ENCODE results near the gene AOAH. TPM values are rescaled to one million over a fixed set of nuclear protein-coding genes. Genes with fewer than 3 reads are reported as not detected.
"Not testable (repeated sequence)": the region's sequence is repeated elsewhere in the genome, so short reads cannot be mapped to it uniquely, and the experiment has no call there.

The AOAH gene
- total RNA-seq, 6 experiments from 2014 or later: not detected

DNA sequence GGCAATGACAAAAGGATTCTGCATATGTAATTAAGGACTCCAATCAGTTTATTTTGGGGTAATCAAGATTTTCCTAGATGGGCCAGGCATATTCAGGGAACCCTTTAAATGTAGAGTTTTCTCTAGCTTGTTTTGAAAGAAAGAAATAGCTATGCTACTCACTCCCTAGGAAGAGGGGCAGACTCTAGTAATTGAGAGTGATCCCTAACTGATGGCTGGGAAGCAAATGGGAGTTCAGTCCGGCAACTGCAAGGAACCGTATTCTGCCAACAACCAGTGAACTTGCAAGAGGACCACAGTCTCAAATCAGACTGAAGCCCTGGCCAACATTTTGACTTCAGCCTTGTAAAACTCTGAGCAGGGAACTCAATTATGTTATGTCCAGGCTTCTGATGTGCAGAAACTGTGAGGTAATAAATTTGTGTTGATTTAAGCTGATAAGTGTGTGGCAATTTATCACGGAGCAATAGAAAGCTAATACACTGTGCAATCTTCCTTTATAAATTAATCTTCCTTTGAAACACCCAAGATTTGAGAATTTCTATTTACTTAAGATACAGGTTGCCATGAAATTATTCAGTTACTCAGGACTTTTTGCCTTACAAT is 14.0 kb downstream of the AOAH start:
- no peak for DNase-seq
- H3K36me3 Mint-ChIP-seq (ENCODE audit: low read depth): no peaks in the 10 kb centered on the region
- TF ChIP-seq, protein P1, sequence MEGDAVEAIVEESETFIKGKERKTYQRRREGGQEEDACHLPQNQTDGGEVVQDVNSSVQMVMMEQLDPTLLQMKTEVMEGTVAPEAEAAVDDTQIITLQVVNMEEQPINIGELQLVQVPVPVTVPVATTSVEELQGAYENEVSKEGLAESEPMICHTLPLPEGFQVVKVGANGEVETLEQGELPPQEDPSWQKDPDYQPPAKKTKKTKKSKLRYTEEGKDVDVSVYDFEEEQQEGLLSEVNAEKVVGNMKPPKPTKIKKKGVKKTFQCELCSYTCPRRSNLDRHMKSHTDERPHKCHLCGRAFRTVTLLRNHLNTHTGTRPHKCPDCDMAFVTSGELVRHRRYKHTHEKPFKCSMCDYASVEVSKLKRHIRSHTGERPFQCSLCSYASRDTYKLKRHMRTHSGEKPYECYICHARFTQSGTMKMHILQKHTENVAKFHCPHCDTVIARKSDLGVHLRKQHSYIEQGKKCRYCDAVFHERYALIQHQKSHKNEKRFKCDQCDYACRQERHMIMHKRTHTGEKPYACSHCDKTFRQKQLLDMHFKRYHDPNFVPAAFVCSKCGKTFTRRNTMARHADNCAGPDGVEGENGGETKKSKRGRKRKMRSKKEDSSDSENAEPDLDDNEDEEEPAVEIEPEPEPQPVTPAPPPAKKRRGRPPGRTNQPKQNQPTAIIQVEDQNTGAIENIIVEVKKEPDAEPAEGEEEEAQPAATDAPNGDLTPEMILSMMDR (IDR thresholded peaks at IDR 0.05): no peak
- H3K27me3 Mint-ChIP-seq (ENCODE audit: insufficient read depth): no peaks in the 10 kb centered on the region; the same call in 1 of the 2 replicates
- peaks cover 23% of the 10 kb centered on the region for H3K9me3 Mint-ChIP-seq
- no peak overlapping the region for H3K27ac Mint-ChIP-seq
- no peak overlapping the region for H3K4me3 Mint-ChIP-seq
- no peaks in the 10 kb centered on the region for H3K4me1 Mint-ChIP-seq (ENCODE audit: low read depth)

DNA sequence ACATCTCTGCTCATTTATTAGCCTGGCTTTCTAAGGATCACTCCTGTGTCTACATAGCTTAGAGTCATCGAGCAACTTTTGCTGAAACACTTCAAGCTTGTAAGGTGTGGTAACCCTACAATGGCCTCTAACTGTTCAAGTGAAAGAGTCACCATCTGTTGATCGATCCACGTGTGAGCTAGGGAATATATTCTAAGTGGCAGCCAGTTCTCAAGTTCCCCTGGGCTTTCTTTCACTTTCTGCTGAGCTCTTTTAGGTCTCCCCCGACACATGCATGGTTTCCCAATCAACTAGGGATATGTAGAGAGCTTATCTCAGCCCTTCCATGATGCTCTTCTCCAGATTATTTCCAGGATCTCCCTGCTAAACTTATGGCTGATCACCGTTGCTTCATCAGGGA is 15.5 kb downstream of the AOAH start:
- Mint-ChIP-seq H3K36me3 (ENCODE audit: low read depth) (no peaks in the 10 kb centered on the region), H3K9me3 (peaks cover 33% of the 10 kb centered on the region), H3K27ac (no peak overlapping the region), H3K27me3 (ENCODE audit: insufficient read depth) (no peaks in the 10 kb centered on the region; the same call in 1 of the 2 replicates), H3K4me1 (ENCODE audit: low read depth) (no peaks in the 10 kb centered on the region), H3K4me3 (no peak overlapping the region)
- TF ChIP-seq, protein P1 (IDR thresholded peaks at IDR 0.05): no peak
- DNase-seq: no peak

DNA sequence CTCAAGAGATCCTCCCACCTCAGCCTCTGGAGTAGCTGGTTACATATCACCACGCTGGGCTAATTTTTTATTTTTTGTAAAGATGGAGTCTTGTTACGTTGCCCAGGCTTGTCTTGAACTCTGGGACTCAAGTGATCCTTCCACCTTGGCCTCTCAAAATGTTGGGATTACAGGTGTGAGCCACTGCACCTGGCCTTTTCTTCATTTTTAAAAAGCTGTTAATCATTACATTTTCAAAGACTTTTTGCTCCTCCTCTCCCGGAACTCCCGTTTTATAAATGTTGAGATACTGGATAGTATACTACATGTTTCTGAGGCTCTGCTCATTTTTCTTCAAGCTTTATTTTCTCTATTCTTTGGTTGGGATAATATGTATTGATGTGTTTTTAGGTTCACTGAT is 16.4 kb downstream of the AOAH start:
- TF ChIP-seq, protein P1 (IDR thresholded peaks at IDR 0.05): no peak
- Mint-ChIP-seq H3K27ac (no peak overlapping the region), H3K4me1 (ENCODE audit: low read depth) (no peaks in the 10 kb centered on the region), H3K9me3 (peaks cover 30% of the 10 kb centered on the region), H3K4me3 (no peak overlapping the region), H3K27me3 (ENCODE audit: insufficient read depth) (no peaks in the 10 kb centered on the region; the same call in 1 of the 2 replicates), H3K36me3 (ENCODE audit: low read depth) (no peaks in the 10 kb centered on the region)
- no peak for DNase-seq

DNA sequence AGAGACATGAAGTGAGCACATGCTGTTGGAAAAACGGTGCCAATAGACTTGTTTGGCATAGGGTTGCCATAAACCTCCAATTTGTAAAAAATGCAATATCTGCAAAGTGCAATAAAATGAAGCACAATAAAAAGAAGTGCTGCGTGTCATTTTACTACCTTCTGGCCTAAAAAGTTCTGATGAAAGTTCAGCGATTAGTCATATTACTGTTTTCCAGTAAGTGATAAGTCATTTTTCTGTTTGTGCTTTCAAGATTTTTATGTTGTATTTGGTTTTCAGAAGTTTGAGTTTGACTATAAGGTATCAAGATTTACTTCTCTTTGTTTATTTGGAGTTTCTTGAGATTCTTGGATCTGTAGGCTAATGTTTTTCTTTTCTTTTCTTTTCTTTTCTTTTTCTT is 16.8 kb downstream of the AOAH start:
- peaks cover 26% of the 10 kb centered on the region for H3K9me3 Mint-ChIP-seq
- H3K4me3 Mint-ChIP-seq: no peak overlapping the region
- H3K27me3 Mint-ChIP-seq (ENCODE audit: insufficient read depth): no peaks in the 10 kb centered on the region; the same call in 1 of the 2 replicates
- TF ChIP-seq, protein P1 (IDR thresholded peaks at IDR 0.05): no peak
- no peak overlapping the region for H3K27ac Mint-ChIP-seq
- DNase-seq: no peak
- no peaks in the 10 kb centered on the region for H3K36me3 Mint-ChIP-seq (ENCODE audit: low read depth)
- H3K4me1 Mint-ChIP-seq (ENCODE audit: low read depth): no peaks in the 10 kb centered on the region

DNA sequence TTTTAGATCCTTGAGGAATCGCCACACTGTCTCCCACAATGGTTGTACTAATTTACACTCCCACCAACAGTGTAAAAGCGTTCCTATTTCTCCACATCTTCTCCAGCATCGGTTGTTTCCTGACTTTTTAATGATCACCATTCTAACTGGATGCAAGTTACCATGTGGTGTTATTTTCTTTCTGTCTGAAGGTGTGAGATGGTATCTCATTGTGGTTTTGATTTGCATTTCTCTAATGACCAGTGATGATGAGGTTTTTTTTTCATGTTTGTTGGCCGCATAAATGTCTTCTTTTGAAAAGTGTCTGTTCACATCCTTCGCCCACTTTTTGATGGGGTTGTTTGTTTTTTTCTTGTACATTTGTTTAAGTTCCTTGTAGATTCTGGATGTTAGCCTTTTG is 20.4 kb downstream of the AOAH start:
- not testable (repeated sequence) for H3K27me3 Mint-ChIP-seq (ENCODE audit: insufficient read depth); H3K36me3 Mint-ChIP-seq (ENCODE audit: low read depth); H3K4me3 Mint-ChIP-seq; DNase-seq; H3K27ac Mint-ChIP-seq; H3K4me1 Mint-ChIP-seq (ENCODE audit: low read depth)
- H3K9me3 Mint-ChIP-seq: peaks cover 22% of the 10 kb centered on the region

DNA sequence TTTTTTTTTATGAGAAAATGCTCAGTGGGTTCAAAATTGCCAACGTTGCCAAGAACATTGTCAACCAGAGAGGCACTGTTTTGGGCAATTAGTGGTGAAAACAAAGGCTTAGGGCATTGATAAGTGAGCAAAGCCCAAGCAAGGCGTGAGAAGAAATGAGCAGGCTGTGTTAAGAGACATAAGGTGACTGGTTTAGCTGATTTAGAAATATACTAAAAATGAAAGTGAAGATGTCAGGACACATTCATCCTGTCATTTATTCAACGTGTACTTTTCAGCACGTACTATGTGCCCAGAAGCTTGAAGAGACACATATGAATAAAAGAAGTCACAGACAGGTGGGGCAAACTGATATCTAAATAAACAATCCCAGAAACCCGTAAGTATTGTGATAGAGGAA is 31.8 kb downstream of the AOAH start:
- TF ChIP-seq, protein P1 (IDR thresholded peaks at IDR 0.05): no peak
- no peak overlapping the region for H3K4me3 Mint-ChIP-seq
- H3K36me3 Mint-ChIP-seq (ENCODE audit: low read depth): no peaks in the 10 kb centered on the region
- H3K27ac Mint-ChIP-seq: no peak overlapping the region
- H3K27me3 Mint-ChIP-seq (ENCODE audit: insufficient read depth): peaks cover 1% of the 10 kb centered on the region; the same call in 1 of the 2 replicates
- no peaks in the 10 kb centered on the region for H3K4me1 Mint-ChIP-seq (ENCODE audit: low read depth)
- H3K9me3 Mint-ChIP-seq: peaks cover 3% of the 10 kb centered on the region; the same call in 1 of the 2 replicates
- DNase-seq: no peak

Data from HFFc6 (cell line).